ENCODE data around the gene OR5M11. TPM values are rescaled to one million over a fixed set of nuclear protein-coding genes. Genes with fewer than 3 reads are reported as not detected.
A peak's percentile ranks its signal among the peaks of the same experiment; 100 is the strongest.

The OR5M11 gene
- total RNA-seq, 1 donor from 2014 or later = not detected

DNA sequence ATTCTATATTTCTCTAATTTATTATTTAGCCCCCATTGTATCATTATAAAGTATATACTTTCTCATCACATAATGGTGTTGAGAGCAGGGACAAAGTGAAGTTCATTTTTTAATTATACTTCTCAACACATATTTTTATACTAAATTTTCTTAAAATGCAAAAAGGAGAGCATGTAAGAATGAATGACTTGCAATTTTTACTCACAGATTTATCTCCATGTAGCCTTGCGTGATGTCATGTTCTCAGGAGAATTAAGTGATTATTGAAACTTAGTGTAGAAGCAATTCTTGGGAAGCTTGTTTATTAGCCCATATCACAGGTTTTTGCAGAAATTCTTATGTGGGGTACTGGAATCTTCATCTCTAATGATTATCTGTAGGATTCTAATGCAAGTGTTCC is 682 bp upstream of the OR5M11 start:
- H3K4me1 Mint-ChIP-seq (ENCODE audit: unreplicated experiment) = no peaks in the 10 kb centered on the region
- no peak overlapping the region for H3K4me3 Mint-ChIP-seq (ENCODE audit: unreplicated experiment)
- no peaks in the 10 kb centered on the region for H3K27me3 Mint-ChIP-seq (ENCODE audit: unreplicated experiment)
- no peaks in the 10 kb centered on the region for H3K9me3 Mint-ChIP-seq (ENCODE audit: unreplicated experiment)
- DNase-seq (ENCODE audit: low spot score) = no peak
- H3K27ac Mint-ChIP-seq (ENCODE audit: unreplicated experiment) = no peak overlapping the region
- TF ChIP-seq CTCF (IDR thresholded peaks at IDR 0.05; ENCODE audit: unreplicated experiment) = no peak
- no peaks in the 10 kb centered on the region for H3K36me3 Mint-ChIP-seq (ENCODE audit: low read depth, unreplicated experiment)

GRCh38 chr11:56533054-56533740 is 9.9 kb downstream of the OR5M11 start:
- Mint-ChIP-seq H3K36me3 (ENCODE audit: low read depth, unreplicated experiment) (no peaks in the 10 kb centered on the region), H3K4me1 (ENCODE audit: unreplicated experiment) (no peaks in the 10 kb centered on the region), H3K27ac (ENCODE audit: unreplicated experiment) (no peak overlapping the region), H3K9me3 (ENCODE audit: unreplicated experiment) (no peaks in the 10 kb centered on the region), H3K27me3 (ENCODE audit: unreplicated experiment) (no peaks in the 10 kb centered on the region), H3K4me3 (ENCODE audit: unreplicated experiment) (no peak overlapping the region)
- no peak for DNase-seq (ENCODE audit: low spot score)
- no peak for TF ChIP-seq CTCF (IDR thresholded peaks at IDR 0.05; ENCODE audit: unreplicated experiment)

GRCh38 chr11:56531856-56532255 is 11.2 kb downstream of the OR5M11 start:
- H3K27me3 Mint-ChIP-seq (ENCODE audit: unreplicated experiment) = no peaks in the 10 kb centered on the region
- H3K9me3 Mint-ChIP-seq (ENCODE audit: unreplicated experiment) = no peaks in the 10 kb centered on the region
- DNase-seq (ENCODE audit: low spot score) = no peak
- no peak overlapping the region for H3K4me3 Mint-ChIP-seq (ENCODE audit: unreplicated experiment)
- H3K36me3 Mint-ChIP-seq (ENCODE audit: low read depth, unreplicated experiment) = no peaks in the 10 kb centered on the region
- no peaks in the 10 kb centered on the region for H3K4me1 Mint-ChIP-seq (ENCODE audit: unreplicated experiment)
- no peak for TF ChIP-seq CTCF (IDR thresholded peaks at IDR 0.05; ENCODE audit: unreplicated experiment)
- no peak overlapping the region for H3K27ac Mint-ChIP-seq (ENCODE audit: unreplicated experiment)

DNA sequence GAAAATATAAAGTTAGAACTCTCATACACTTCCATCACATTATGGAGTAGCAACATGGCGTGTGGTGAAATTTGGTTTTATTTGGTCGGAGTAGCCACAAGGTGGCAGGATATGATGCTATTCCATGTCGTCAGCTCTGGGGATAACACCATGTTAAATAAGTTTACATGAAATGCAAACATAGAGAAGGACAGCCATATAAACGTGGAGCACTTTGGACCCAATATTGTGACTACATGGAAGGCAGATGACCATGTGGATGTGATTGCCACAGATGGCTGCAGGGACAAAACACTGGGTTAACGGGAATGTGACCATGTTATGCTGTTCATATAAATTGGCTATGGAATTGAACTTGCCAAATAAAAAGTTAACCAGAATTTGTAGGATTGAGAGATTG is 21.0 kb downstream of the OR5M11 start:
- Mint-ChIP-seq H3K27me3 (ENCODE audit: unreplicated experiment) (no peaks in the 10 kb centered on the region), H3K36me3 (ENCODE audit: low read depth, unreplicated experiment) (no peaks in the 10 kb centered on the region), H3K4me3 (ENCODE audit: unreplicated experiment) (no peak overlapping the region), H3K4me1 (ENCODE audit: unreplicated experiment) (no peaks in the 10 kb centered on the region), H3K9me3 (ENCODE audit: unreplicated experiment) (no peaks in the 10 kb centered on the region), H3K27ac (ENCODE audit: unreplicated experiment) (no peak overlapping the region)
- TF ChIP-seq CTCF (IDR thresholded peaks at IDR 0.05; ENCODE audit: unreplicated experiment) = peak; percentile 23
- DNase-seq (ENCODE audit: low spot score) = no peak

DNA sequence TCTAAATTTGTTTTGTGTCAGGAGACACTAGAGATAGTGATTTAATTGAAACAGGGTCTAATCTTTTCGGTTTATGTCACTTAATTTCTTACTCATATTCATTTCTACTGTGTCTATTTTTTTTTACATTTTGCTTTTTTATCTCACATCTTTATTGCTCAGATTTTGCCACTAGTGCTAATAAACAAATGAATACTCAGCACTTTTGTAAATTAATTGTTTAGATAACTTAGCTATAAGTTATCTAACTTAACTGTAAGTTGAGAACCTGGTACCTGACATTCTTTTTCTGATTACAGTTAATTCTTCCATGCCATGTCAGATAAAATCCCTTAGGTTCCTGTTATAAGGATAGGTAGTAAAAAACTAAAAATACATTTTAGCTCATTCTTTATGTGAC is 29.8 kb downstream of the OR5M11 start:
- H3K9me3 Mint-ChIP-seq (ENCODE audit: unreplicated experiment) = no peaks in the 10 kb centered on the region
- no peak overlapping the region for H3K4me3 Mint-ChIP-seq (ENCODE audit: unreplicated experiment)
- no peak for DNase-seq (ENCODE audit: low spot score)
- no peak for TF ChIP-seq CTCF (IDR thresholded peaks at IDR 0.05; ENCODE audit: unreplicated experiment)
- peaks cover 2% of the 10 kb centered on the region for H3K4me1 Mint-ChIP-seq (ENCODE audit: unreplicated experiment)
- no peaks in the 10 kb centered on the region for H3K27me3 Mint-ChIP-seq (ENCODE audit: unreplicated experiment)
- H3K27ac Mint-ChIP-seq (ENCODE audit: unreplicated experiment) = no peak overlapping the region
- H3K36me3 Mint-ChIP-seq (ENCODE audit: low read depth, unreplicated experiment) = no peaks in the 10 kb centered on the region
